GM18870 (cell line): ENCODE data around the gene SPDYE6.
"Not testable (repeated sequence)": the region's sequence is repeated elsewhere in the genome, so short reads cannot be mapped to it uniquely, and the experiment has no call there.

Experiments used
- ATAC-seq: cut with Tn5 transposase; IDR thresholded peaks from one replicate; pipeline ENCODE4 v1.9.1; 2021; ENCODE audit warnings: moderate library complexity; ENCODE audit not compliant: unreplicated experiment

SPDYE6 gene

GRCh38 chr7:102318482-102318971 lies 37.7 kb downstream of the SPDYE6 start:
- no peak for ATAC-seq

- no peak for ATAC-seq
Observed at GRCh38 chr7:102317231-102318059, 38.8 kb downstream of the SPDYE6 start.

GRCh38 chr7:102313997-102314780 lies 42.1 kb downstream of the SPDYE6 start:
- no peak for ATAC-seq

GRCh38 chr7:102312317-102312716 lies 43.9 kb downstream of the SPDYE6 start:
- ATAC-seq = no peak

GRCh38 chr7:102310414-102310815 lies 45.8 kb downstream of the SPDYE6 start:
- ATAC-seq = no peak

- peak; percentile 65 for ATAC-seq
Observed at GRCh38 chr7:102306916-102307677, 49.1 kb downstream of the SPDYE6 start.

GRCh38 chr7:102305414-102306268 lies 50.6 kb downstream of the SPDYE6 start:
- ATAC-seq = peak; percentile 54

- no peak for ATAC-seq
Observed at GRCh38 chr7:102304668-102305067, 51.6 kb downstream of the SPDYE6 start.

- ATAC-seq = no peak
Observed at GRCh38 chr7:102303669-102304422, 52.4 kb downstream of the SPDYE6 start.

- ATAC-seq = no peak
Observed at GRCh38 chr7:102302025-102302424, 54.2 kb downstream of the SPDYE6 start.

GRCh38 chr7:102301367-102301766 lies 54.9 kb downstream of the SPDYE6 start:
- ATAC-seq = not testable (repeated sequence)

GRCh38 chr7:102300643-102301221 lies 55.5 kb downstream of the SPDYE6 start:
- no peak for ATAC-seq

GRCh38 chr7:102297487-102298218 lies 58.6 kb downstream of the SPDYE6 start:
- no peak for ATAC-seq

- no peak for ATAC-seq
Observed at GRCh38 chr7:102296514-102296913, 59.7 kb downstream of the SPDYE6 start.

- ATAC-seq = no peak
Observed at GRCh38 chr7:102296179-102296438, 60.1 kb downstream of the SPDYE6 start.
